ENCODE results near the gene NIPBL.

NIPBL gene

DNA sequence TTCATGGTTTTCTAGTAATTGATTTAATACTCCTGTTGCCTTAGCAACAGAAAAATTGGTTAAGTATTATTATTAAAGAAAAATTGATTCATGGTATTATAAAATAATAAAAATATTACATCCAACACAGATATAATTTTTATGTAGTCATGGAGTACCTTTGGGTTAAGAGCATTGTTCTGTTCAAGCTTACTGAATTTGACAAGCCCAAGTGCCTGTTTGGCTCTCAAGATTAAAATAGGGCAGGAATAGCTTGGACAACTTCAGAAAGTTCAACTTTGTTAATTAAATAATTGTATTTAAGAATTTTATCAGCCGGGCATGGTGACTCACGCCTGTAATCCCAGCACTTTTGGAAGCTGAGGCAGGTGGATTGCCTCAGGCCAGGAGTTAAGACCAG lies 82.0 kb downstream of the NIPBL start:
- H3K4me3 ChIP-seq (ENCODE audit: low read length) = no peak overlapping the region
- peak; percentile 21 for DNase-seq (ENCODE audit: low read depth)
- TF ChIP-seq, protein P1, sequence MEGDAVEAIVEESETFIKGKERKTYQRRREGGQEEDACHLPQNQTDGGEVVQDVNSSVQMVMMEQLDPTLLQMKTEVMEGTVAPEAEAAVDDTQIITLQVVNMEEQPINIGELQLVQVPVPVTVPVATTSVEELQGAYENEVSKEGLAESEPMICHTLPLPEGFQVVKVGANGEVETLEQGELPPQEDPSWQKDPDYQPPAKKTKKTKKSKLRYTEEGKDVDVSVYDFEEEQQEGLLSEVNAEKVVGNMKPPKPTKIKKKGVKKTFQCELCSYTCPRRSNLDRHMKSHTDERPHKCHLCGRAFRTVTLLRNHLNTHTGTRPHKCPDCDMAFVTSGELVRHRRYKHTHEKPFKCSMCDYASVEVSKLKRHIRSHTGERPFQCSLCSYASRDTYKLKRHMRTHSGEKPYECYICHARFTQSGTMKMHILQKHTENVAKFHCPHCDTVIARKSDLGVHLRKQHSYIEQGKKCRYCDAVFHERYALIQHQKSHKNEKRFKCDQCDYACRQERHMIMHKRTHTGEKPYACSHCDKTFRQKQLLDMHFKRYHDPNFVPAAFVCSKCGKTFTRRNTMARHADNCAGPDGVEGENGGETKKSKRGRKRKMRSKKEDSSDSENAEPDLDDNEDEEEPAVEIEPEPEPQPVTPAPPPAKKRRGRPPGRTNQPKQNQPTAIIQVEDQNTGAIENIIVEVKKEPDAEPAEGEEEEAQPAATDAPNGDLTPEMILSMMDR (IDR thresholded peaks at IDR 0.05; ENCODE audit: insufficient read depth, low read depth, low read length, missing control alignments) = no peak

DNA sequence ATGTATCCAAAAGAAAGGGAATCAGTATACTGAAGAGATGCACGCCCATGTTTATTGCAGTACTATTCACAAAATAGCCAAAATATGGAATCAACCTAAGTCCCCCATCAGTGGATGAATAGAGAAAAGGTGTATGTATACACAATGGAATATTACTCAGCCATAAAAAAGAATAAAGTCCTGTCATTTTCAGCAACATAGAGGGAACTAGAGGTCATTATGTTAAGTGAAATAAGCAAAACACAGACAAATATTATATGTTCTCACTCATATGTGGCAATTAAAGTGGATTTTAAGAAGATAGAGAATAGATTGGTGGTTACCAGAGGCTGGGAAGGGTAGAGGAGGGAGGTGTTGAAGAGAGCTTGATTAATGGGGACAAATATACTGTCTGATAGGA lies 88.6 kb downstream of the NIPBL start:
- TF ChIP-seq, protein P1 (IDR thresholded peaks at IDR 0.05; ENCODE audit: insufficient read depth, low read depth, low read length, missing control alignments) = no peak
- DNase-seq (ENCODE audit: low read depth) = no peak
- H3K4me3 ChIP-seq (ENCODE audit: low read length) = no peak overlapping the region

DNA sequence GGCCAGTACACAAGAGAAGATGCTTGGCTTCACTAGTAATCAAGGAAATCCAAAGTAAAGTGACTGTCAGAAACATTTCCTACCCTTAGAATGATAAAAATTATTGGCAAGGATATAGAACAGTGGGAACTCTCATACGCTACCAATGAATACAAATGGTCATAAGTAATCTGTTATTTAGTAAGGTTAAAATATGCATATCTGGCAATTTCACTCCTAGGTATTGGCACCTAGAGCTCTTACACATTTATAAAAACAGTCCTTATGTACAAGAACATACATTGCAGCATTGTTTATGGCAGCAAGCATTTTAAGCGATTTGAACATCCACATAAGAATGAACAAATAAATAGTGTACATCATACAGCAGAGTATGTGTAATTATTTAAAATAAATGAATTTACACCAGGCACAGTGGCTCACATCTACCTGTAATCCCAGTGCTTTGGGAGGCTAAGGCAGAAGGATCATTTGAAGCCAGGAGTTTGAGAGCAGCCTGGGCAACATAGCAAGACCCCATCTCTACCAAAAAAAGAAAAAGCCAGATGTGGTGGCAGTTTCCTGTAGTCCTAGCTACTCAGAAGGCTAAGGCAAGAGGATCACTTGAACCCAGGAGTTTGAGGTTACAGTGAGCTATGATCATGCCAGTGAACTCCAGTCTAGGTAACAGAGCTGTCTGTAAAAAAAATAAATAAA lies 93.3 kb downstream of the NIPBL start:
- H3K4me3 ChIP-seq (ENCODE audit: low read length) = no peak overlapping the region
- no peak for DNase-seq (ENCODE audit: low read depth)

DNA sequence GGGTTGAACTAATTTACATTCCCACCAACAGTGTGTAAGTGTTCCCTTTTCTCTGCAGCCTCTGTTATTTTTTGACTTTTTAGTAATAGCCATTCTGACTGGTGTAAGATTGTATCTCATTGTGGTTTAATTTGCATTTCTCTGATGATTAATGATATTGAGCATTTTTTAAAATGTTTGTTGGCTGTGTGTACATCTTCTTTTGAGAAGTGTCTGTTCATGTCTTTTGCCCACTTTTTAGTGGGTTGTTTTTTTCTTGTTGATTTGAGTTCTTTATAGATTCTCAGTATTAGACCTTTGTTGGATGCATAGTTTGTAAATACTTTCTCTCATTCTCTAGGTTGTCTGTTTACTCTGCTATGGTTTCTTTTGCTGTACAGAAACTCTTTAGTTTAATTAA lies 101.6 kb downstream of the NIPBL start:
- H3K4me3 ChIP-seq (ENCODE audit: low read length) = no peak overlapping the region
- TF ChIP-seq, protein P1 (IDR thresholded peaks at IDR 0.05; ENCODE audit: insufficient read depth, low read depth, low read length, missing control alignments) = no peak
- DNase-seq (ENCODE audit: low read depth) = no peak

More for the DNA sequence above, 93.3 kb downstream of the NIPBL start:
- TF ChIP-seq, protein P1 (IDR thresholded peaks at IDR 0.05; ENCODE audit: insufficient read depth, low read depth, low read length, missing control alignments) = no peak

DNA sequence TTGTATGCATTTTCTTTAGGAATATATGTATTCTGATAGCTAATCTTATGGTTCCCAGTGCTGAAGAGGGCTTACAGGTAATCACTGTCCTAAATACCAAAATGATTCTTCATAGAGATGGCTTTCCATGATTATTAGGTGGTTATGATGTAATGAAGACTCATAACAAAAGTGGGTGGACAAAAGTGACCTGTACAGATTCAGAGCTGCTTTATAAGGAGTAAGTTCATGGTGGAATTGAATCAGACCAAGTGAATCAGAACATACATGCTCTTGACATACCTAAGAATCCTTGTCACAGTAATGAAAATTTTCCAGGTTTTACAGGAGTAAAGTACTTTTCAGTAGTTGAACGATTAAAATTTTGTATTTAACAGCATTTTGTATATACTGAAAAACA lies 105.6 kb downstream of the NIPBL start:
- no peak overlapping the region for H3K4me3 ChIP-seq (ENCODE audit: low read length)
- TF ChIP-seq, protein P1 (IDR thresholded peaks at IDR 0.05; ENCODE audit: insufficient read depth, low read depth, low read length, missing control alignments) = no peak
- DNase-seq (ENCODE audit: low read depth) = peak; percentile 78

DNA sequence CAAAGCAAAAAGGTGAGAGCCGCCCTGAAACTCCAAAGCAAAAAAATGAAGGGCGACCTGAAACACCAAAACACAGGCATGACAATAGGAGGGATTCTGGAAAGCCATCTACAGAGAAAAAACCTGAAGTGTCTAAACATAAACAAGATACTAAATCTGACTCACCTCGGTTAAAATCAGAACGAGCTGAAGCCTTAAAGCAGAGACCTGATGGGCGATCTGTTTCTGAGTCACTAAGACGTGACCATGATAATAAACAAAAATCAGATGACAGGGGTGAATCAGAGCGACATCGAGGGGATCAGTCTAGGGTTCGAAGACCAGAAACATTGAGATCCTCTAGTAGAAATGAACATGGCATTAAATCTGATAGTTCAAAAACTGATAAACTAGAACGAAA lies 108.8 kb downstream of the NIPBL start:
- H3K4me3 ChIP-seq (ENCODE audit: low read length) = no peak overlapping the region
- TF ChIP-seq, protein P1 (IDR thresholded peaks at IDR 0.05; ENCODE audit: insufficient read depth, low read depth, low read length, missing control alignments) = no peak
- DNase-seq (ENCODE audit: low read depth) = peak; percentile 1

DNA sequence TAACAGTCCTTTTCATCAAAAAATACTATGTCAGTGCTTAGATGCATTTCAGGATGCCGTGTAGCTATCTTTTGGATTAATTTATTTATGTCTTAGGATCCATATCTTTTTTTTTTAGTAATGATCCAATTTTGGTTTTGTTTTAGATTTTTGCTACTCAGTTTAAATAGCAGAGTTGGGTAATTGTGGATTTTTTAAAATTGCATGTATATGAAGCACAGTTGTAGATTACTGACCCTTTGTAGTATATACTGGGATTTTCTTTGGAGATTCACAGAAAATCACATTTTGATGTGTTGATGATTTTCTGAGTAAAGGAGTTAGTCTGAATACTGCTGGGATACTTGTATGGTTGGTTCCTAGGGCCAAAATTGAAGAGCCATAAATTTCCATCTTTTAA lies 111.8 kb downstream of the NIPBL start:
- DNase-seq (ENCODE audit: low read depth) = no peak
- H3K4me3 ChIP-seq (ENCODE audit: low read length) = no peak overlapping the region
- TF ChIP-seq, protein P1 (IDR thresholded peaks at IDR 0.05; ENCODE audit: insufficient read depth, low read depth, low read length, missing control alignments) = no peak

Data from epithelial cell of esophagus (primary cell).